Ishikawa (cell line): ENCODE measurements around the gene GH1.

Experiments
- CEBPB ChIP-seq: IDR thresholded peaks from 2 replicates; pipeline ENCODE4 v1.6.1; 2012
- CREB1 ChIP-seq: IDR thresholded peaks from 2 replicates; pipeline ENCODE4 v1.6.1; 2012; ENCODE audit warnings: low read depth
- EGR1 ChIP-seq: IDR thresholded peaks from 2 replicates; pipeline ENCODE4 v1.6.1; 2012
- EP300 ChIP-seq: IDR thresholded peaks from 2 replicates; pipeline ENCODE4 v1.6.1; 2012; ENCODE audit warnings: borderline replicate concordance
- FOXM1 ChIP-seq: IDR thresholded peaks from 2 replicates; pipeline ENCODE4 v1.6.1; 2012; ENCODE audit warnings: low read depth, borderline replicate concordance
- MAX ChIP-seq: IDR thresholded peaks from 2 replicates; pipeline ENCODE4 v1.6.1; 2012
- NFIC ChIP-seq: IDR thresholded peaks from 2 replicates; pipeline ENCODE4 v1.6.1; 2012
- RAD21 ChIP-seq: IDR thresholded peaks from 2 replicates; pipeline ENCODE4 v1.6.1; 2012; ENCODE audit warnings: low read depth
- REST ChIP-seq: IDR thresholded peaks from 2 replicates; pipeline ENCODE4 v1.6.1; 2012; ENCODE audit warnings: low read depth, mild to moderate bottlenecking
- TAF1 ChIP-seq: IDR thresholded peaks from 2 replicates; pipeline ENCODE4 v1.6.1; 2012; ENCODE audit warnings: low read depth, mild to moderate bottlenecking
- TCF12 ChIP-seq: IDR thresholded peaks from 2 replicates; pipeline ENCODE4 v1.6.1; 2012; ENCODE audit warnings: low read depth
- TEAD4 ChIP-seq: IDR thresholded peaks from 2 replicates; pipeline ENCODE4 v1.6.1; 2012
- USF1 ChIP-seq: IDR thresholded peaks from 2 replicates; pipeline ENCODE4 v1.6.1; 2012
- YY1 ChIP-seq: IDR thresholded peaks from 2 replicates; pipeline ENCODE4 v1.6.1; 2012; ENCODE audit warnings: low read depth
- ZBTB7A ChIP-seq: IDR thresholded peaks from 2 replicates; pipeline ENCODE4 v1.6.1; 2012; ENCODE audit warnings: low read depth

The GH1 gene

GRCh38 chr17:63955791-63956190, 37.2 kb upstream of the GH1 start:
- TF ChIP-seq CEBPB (no peak), ZBTB7A (no peak), TAF1 (no peak), TEAD4 (no peak), CREB1 (no peak)

- no peak for TF ChIP-seq REST
- no peak for TF ChIP-seq RAD21
- no peak for TF ChIP-seq EGR1
- no peak for TF ChIP-seq FOXM1
- no peak for TF ChIP-seq ZBTB7A
- no peak for TF ChIP-seq TCF12
- TF ChIP-seq CEBPB = no peak
- TF ChIP-seq EP300 = no peak
- TF ChIP-seq TEAD4 = no peak
- no peak for TF ChIP-seq YY1
- TF ChIP-seq MAX = no peak
- no peak for TF ChIP-seq USF1
- TF ChIP-seq NFIC = no peak
Measured at GRCh38 chr17:63955232-63955631, 36.6 kb upstream of the GH1 start.

- TF ChIP-seq RAD21 (no peak), CEBPB (no peak), YY1 (no peak), EGR1 (no peak), EP300 (no peak), FOXM1 (no peak), REST (no peak), TCF12 (no peak), TEAD4 (no peak)
Measured at GRCh38 chr17:63954402-63955063, 35.9 kb upstream of the GH1 start.

- TF ChIP-seq RAD21 (peak; percentile 65), ZBTB7A (no peak)
Measured at GRCh38 chr17:63950940-63951907, 32.6 kb upstream of the GH1 start.

- TF ChIP-seq TEAD4 (no peak), EP300 (no peak), EGR1 (no peak), TAF1 (no peak), CEBPB (no peak), CREB1 (no peak), FOXM1 (no peak), TCF12 (no peak), MAX (no peak), NFIC (no peak), ZBTB7A (no peak), USF1 (no peak), YY1 (no peak), RAD21 (no peak)
Measured at GRCh38 chr17:63949576-63950250, 31.1 kb upstream of the GH1 start.
